Retina (tissue), 1 donor: Measurements from ENCODE around the gene CEP72.
"Not testable (repeated sequence)": the region's sequence is repeated elsewhere in the genome, so short reads cannot be mapped to it uniquely, and the experiment has no call there.

Experiments
- DNase-seq: peaks from one replicate; pipeline ENCODE4 v3.0.0-alpha.2; 2016

Gene CEP72

DNA sequence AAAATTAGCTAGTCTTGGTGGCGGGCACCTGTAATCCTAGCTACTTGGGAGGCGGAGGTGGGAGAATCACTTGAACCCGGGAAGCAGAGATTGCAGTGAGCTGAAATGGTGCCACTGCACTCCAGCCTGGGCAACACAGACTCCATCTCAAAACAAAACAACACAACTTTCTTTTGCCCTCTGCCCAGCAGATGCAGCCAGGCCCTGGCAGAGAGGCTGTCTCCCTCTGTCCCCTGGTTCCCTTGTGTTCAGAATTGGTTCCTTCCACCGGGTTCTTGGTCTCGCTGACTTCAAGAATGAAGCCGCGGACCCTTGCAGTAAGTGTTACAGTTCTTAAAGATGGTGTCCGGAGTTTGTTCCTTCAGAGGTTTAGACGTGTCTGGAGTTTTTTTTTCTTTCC is 30.2 kb upstream of the CEP72 start:
- DNase-seq = no peak

DNA sequence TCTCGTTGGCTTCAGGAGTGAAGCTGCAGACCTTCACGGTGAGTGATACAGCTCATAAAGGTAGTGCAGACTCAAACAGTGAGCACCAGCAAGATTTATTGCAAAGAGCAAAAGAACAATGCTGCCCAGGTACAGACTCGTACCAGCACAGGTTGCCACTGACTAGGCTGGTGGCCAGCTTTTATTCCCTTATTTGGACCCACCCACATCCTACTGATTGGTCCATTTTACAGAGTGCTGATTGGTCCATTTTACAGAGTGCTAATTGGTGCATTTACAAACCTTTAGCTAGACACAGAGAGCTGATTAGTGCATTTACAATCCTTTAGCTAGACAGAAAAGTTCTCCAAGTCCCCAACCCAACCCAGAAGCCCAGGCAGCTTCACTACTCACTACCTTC is 29.7 kb upstream of the CEP72 start:
- not testable (repeated sequence) for DNase-seq

DNA sequence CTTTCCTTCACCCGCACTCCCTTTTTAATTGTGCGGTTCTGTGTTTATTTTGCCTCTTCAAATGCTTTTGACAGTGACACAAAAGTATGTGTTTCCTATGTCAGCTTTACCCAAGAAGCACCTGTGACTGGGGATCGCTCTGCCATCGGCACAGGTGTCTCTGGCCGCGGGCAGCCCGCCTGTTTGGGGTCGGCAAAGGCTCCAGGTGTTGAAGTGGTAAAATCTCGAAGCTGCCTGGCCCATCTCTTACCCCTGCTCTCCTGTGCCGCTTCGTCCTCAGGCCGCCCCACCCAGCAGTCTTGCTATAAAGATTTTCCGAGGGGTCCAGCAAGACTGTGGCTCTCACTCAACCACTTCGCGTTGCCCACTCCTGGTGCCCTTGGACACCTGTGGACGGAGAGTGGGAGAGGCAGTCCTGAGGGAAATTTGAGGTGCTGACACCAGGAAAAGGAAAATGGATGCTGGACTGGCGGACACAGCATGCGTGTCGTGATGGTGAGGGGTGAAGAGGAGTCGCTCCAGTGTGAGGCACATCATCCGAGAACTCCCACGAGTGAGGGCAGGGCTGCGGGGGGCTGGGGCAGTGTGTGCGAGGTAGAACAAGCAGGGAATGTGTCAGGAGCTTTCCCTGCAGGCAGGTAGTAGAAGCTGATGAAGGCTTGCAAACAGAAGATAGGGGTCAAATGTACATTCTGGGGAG is 29.1 kb upstream of the CEP72 start:
- no peak for DNase-seq

DNA sequence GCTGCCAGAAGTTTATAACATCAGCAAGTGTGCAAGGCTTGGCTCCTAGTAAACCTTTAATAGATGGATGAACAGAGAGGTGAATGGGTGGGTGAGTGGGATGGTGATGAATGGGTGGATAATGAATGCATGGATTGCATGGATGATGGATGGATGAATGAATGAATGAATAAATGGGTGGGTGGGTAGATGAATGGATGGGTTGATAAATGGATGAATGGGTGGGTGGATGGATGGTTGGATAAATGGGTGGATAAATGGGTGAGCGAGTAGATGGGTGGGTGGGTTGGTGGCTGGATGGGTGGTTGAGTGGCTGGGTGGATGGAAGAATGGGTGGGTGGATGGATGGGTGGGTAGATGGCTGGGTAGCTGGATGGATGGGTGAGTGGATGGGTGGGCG is 28.5 kb upstream of the CEP72 start:
- no peak for DNase-seq

DNA sequence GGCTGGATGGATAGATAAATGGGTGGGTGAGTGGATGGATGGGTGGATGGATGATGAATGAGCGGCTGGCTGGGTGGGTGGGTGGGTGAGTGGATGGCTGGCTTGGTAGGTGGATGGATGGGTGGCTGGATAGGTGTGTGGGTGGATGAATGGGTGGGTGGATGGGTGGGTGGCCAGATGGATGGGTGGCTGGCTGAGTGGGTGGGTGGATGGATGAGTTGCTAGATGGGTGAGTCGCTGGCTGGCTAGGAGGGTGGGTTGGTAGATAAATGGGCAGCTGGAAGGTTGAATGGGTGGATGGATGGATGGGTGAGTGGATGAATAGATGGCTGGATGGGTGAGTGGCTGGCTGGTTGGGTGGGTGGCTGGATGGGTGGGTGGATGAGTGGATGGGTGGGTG is 27.9 kb upstream of the CEP72 start:
- DNase-seq = no peak

DNA sequence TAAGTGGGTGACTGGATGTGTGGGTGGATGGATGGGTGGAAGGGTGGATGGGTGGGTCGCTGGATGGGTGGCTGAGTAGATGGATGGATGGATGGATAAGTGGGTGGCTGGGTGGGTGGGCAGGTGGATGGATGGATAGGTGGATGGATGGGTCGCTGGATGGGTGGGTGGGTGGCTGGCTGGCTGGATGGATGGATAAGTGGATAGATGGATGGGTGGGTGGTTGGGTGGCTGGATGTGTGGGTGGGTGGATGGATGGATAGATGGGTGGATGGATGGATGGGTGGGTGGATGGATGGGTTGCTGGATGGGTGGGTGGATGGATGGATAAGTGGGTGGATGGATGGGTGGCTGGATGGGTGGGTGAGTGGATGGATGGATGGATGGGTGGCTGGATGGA is 27.3 kb upstream of the CEP72 start:
- DNase-seq = no peak

DNA sequence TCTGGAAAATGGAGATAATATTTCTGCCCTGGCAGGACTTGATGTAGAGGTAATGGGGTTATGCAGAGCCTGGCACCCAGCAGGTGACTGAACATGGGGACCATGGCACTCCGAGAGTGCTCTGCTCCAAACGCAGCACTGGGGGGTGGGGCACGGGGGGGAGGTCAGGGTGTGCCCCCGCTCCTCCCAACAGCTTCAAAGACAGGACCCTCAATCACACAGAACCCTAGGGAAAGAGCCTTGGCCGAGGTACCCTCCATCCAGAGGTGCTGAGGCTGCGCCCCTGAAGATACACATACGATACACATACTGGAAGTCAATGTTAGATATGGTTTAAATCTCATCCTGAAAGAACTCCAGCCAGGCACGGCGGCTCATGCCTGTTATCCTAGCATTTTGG is 26.6 kb upstream of the CEP72 start:
- no peak for DNase-seq

DNA sequence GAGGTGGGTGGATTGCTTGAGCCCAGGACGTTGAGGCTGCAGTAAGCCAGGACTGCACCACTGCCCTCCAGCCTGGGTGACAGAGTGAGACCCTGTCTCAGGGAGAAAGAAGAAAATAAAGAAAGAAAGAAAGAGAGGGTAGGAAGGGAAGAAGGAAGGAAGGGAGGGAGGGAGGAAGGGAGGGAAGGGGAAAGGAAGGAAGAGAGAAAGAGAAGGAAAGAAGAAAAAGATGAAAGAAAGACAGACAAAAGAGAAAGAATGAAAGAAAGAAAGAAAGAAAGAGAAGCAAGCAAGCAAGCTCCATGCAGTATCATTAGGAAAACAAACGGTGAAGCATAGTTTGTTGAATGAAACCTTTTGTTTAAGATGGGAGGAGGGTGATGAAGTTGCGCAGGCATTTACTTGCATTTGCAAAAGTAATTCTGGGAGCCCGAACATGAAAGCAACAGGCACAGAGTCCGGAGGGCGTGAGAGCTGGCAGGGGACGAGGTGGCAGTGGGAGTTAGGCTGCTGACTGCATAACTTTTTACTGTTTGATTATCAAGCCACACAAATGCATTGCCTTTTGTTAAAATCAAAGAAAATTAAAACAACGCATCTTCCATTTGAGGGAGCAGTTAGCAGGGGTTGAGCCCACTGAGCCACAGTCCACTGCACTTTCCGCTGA is 26.0 kb upstream of the CEP72 start:
- no peak for DNase-seq

- no peak for DNase-seq
These were observed 25.3 kb upstream of the CEP72 start for GRCh38 chr5:586751-587285.

- no peak for DNase-seq
These were observed 24.7 kb upstream of the CEP72 start for GRCh38 chr5:587403-587802.

DNA sequence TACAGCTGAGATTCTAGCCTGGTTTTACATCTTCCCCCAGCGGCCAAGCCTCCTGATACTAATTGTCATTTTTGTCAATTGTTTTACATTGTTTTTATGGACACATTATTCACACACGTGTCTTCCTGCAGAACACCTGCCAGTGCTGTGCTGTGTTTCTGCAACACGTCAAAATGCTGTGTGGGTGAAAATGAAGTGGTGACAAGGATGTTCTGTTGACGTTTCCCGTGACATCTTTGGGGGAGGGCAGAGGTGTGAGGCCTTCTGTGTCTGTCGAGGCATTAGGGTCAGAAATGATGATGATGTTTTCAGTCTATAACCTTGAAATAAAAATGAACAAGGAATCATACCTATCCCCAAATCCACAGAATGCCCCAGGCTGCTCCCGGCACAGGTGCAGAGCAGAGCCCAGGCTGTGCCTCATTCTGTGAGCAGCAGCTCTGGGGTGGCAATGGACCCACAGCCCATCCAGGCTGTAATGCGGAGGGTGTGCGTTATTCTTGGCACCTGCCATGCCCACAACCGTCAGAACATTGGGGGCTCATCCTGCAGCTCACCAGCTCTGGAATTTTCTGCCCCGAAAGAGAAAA is 23.6 kb upstream of the CEP72 start:
- no peak for DNase-seq

DNA sequence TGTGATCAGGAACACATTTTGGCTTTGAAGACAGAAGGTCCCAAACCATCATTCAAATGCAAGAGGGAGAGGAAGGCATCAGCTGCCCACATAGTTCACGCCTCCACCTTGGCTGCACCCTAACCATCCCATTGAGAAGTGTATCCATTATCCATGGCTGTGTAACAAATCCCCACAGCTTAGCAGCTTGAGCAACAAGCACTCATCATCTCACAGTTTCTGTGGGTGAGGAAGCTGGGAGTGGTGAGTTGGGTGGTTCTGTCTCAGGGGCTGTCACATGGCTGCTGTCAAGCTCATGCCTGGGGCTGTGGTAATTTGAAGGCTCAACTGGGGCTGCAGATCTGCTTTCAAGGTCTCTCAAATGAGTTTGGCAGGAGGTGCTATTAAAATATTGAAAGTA is 23.0 kb upstream of the CEP72 start:
- no peak for DNase-seq

GRCh38 chr5:589588-589987 is 22.6 kb upstream of the CEP72 start:
- no peak for DNase-seq

- DNase-seq = no peak
These were observed 21.8 kb upstream of the CEP72 start for GRCh38 chr5:590346-590745.

DNA sequence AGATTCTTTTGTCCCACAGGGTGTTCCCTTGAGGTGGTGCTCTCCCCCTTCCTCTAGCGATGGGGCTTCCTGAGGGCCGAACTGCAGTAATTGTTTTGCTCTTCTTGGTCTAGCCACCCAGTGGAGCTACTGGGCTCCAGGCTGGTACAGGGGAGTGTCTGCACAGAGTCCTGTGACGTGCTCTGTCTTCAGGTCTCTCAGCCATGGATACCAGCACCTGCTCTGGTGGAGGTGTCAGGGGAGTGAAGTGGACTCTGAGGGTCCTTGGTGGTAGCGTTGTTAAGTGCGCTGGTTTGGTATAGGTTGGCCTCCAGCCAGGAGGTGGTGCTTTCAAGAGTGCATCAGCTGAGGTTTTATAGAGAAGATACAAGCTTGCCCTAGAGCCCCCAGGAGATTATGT is 20.4 kb upstream of the CEP72 start:
- no peak for DNase-seq

DNA sequence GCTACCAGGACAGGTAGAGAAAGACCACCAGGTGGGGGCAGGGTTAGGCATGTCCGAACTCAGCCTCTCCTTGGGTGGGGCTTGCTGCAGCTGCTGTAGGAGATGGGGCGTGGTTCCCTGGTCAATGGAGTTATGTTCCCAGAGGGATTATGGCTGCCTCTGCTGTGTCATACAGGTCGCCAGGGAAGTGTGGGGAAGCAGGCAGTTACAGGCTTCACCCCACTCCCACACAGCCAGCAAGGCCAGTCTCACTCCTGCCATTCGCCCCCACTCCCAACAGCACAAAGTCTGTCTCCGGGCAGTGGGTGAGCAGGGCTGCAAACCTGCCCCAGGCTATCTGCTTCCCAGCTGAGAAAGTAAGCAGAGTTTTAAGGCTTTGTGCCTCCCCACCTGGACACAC is 20.0 kb upstream of the CEP72 start:
- DNase-seq = no peak

DNA sequence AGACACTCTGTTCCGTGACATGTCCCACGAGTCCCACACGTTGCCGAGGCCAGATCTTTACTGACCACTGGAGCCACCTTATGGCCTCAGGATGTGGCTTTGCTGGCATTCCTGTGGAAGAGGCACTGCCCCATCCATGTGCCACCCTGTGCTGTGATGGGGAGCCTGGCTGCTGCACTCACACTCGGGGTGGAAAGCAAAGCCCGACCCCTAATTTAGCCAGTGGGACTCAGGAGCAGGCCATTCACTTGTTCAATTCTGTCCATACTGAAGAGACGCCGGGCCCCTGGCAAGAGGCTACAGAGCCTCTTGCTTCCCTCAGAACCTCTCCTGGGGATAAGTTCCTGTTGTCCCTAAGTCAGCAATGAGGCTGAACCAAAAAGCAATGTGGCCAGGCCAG is 18.6 kb upstream of the CEP72 start:
- DNase-seq = no peak

DNA sequence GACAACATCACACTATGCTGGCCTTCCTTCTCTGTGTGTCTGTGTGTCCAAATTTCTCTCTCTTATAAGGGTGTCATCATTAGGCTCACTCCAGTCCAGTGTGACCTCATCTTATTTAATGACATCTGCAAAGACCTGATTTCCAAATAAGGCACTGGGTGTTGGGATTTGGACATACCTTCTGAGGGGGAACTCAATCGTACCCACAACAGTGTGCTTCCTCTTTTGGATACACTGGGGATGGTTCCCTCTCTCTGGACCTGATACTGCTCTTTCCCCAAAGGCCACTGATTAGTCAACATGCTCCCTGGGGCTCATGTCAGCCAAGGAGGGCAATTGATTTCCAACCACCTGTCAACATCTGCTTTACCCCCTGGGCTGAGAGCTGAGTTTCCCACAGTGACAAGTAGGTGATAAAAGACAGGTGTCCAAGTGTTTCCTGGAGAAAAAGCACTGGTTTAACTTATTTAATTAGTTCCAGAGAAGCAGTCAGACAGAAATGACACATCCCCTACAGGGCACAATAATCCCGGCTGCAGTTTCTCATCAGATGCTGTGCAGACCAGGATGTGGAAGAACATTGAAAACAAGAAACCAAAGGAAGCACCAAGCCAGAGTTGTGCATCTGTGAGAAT is 17.8 kb upstream of the CEP72 start:
- no peak for DNase-seq

- DNase-seq = no peak
These were observed 16.8 kb upstream of the CEP72 start for GRCh38 chr5:595285-595875.

DNA sequence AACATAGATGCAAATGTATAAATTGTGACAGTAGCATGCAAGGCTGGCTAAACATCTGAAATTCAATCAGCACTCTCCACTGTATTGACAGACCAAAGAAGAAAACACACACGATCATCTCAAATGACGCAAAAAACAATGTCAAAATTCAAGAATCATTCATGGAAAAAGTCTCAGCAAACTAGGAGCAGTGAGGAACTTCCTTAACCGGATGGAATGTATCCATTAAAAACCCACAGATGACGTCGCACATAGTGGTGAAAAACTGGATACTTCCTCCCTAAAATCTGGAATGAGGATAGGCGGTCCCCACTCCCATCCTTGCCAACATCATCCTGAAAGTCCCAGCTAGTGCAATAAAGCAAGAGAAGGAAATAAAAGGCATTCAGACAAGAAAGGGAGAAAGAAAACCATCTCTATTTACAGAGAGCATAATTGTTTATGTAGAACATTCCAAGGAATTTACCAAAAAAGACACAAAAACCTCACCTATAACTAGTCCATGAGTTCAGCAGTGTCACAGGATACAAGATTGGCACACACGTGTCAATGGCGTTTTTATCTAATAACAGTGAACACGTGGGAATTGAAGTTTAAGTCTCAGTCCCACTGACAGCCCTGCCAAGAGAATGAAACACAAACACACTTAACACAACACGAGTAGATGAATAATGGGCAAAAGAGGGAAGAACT is 14.1 kb upstream of the CEP72 start:
- no peak for DNase-seq

DNA sequence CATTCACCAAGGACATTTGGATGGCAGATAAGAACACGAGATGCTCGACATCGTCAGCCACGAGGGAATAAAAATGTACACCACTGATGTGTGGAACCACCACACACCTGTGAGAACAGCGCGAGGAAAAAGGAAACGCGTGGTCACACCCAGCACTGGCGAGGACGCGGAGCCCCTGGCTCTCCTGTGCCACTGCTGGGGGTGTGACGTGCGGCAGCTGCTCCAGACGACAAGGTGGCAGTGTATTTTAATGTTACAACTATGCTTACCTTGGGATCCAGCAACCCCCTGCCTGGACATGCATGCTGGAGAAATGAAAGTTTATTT is 13.6 kb upstream of the CEP72 start:
- no peak for DNase-seq

- no peak for DNase-seq
These were observed 11.1 kb upstream of the CEP72 start for GRCh38 chr5:600886-601541.
